ENCODE data around the gene PLA2G2D.

The PLA2G2D gene

GRCh38 chr1:20119347-20119746 lies at the start of gene PLA2G2D:
PLA2G2D (minus strand) TSS chr1:20119536; CDS start chr1:20119498, 38 bp downstream.
- no peak for DNase-seq

GRCh38 chr1:20168564-20169491 lies 49.5 kb upstream of the PLA2G2D start:
- DNase-seq = no peak

- DNase-seq = no peak
Measured at GRCh38 chr1:20167126-20167525, 47.8 kb upstream of the PLA2G2D start.

- DNase-seq = no peak
Measured at GRCh38 chr1:20166051-20166450, 46.7 kb upstream of the PLA2G2D start.

- no peak for DNase-seq
Measured at GRCh38 chr1:20165522-20165951, 46.2 kb upstream of the PLA2G2D start.

GRCh38 chr1:20164694-20165202 lies 45.4 kb upstream of the PLA2G2D start:
- no peak for DNase-seq

- DNase-seq = no peak
Measured at GRCh38 chr1:20160034-20160433, 40.7 kb upstream of the PLA2G2D start.

GRCh38 chr1:20158358-20159070 lies 39.2 kb upstream of the PLA2G2D start:
- DNase-seq = no peak

GRCh38 chr1:20154301-20154831 lies 35.0 kb upstream of the PLA2G2D start:
- DNase-seq = no peak

GRCh38 chr1:20153000-20153418 lies 33.7 kb upstream of the PLA2G2D start:
- no peak for DNase-seq

- no peak for DNase-seq
Measured at GRCh38 chr1:20152599-20152930, 33.2 kb upstream of the PLA2G2D start.

- DNase-seq = peak; percentile 50
Measured at GRCh38 chr1:20151906-20152598, 32.7 kb upstream of the PLA2G2D start.

GRCh38 chr1:20150969-20151368 lies 31.6 kb upstream of the PLA2G2D start:
- no peak for DNase-seq

- no peak for DNase-seq
Measured at GRCh38 chr1:20150326-20150705, 31.0 kb upstream of the PLA2G2D start.

GRCh38 chr1:20149601-20150325 lies 30.4 kb upstream of the PLA2G2D start:
- DNase-seq = no peak

GRCh38 chr1:20148571-20149500 lies 29.5 kb upstream of the PLA2G2D start:
- DNase-seq = no peak

GRCh38 chr1:20147846-20148570 lies 28.7 kb upstream of the PLA2G2D start:
- no peak for DNase-seq

GRCh38 chr1:20143734-20144565 lies 24.6 kb upstream of the PLA2G2D start:
- DNase-seq = no peak

- no peak for DNase-seq
Measured at GRCh38 chr1:20143318-20143717, 24.0 kb upstream of the PLA2G2D start.
